Upper lobe of left lung (tissue), 4 donors: Measurements from ENCODE around the gene TM4SF4.

Source experiments
- POLR2A ChIP-seq, 4 donors: fragments of 450-650 bp; IDR thresholded peaks; one replicate each; pipeline ENCODE4 v1.5.1; 2016 to 2017; ENCODE audit warnings: antibody characterized with exemption in 4 of 4, mild to moderate bottlenecking in 2 of 4
- TF ChIP-seq, protein P1 (sequence below), 6 experiments: fragments of 450-650 bp in 4 of 6; fragments of 200-600 bp in 2 of 6; sonication (generic) in 2 of 6; IDR thresholded peaks; one replicate each; pipeline ENCODE4 v1.5.1; 2016 to 2019; ENCODE audit warnings: antibody characterized with exemption in 6 of 6

DNA sequence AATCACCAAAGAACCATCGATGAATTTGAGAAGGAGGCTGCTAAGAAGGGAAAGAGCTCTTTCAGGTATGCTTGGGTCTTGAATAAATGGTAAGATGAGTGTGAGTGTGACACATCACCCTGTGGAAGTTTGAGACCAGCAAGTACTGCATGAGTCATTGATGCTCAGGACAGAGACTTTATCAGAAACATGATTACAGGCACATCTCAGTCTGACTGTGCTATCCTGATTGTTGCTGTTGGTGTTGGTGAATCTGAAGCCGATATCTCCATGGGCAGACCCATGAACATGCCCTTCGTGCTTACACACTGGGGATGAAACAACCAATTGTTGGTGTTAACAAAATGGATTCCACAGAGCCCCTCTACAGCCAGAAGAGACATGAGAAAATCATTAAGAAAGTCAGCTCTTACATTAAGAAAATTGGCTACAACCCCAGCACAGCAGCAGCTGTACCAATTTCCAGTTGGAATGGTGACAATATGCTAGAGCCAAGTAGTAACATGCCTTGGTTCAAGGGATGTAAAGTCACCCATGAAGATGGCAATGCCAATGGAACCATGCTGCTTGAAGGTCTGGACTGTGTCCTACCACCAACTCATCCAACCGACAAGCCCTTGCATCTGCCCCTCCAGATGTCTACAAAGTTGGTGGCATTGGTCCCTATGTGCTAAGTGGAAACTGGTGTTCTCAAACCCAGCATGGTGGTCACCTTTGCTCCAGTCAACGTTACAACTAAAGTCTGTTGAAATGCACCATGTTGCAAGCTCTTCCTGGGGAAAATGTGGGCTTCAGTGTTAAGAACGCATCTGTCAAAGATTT, 20.5 kb downstream of the TM4SF4 start:
- TF ChIP-seq, protein P1, sequence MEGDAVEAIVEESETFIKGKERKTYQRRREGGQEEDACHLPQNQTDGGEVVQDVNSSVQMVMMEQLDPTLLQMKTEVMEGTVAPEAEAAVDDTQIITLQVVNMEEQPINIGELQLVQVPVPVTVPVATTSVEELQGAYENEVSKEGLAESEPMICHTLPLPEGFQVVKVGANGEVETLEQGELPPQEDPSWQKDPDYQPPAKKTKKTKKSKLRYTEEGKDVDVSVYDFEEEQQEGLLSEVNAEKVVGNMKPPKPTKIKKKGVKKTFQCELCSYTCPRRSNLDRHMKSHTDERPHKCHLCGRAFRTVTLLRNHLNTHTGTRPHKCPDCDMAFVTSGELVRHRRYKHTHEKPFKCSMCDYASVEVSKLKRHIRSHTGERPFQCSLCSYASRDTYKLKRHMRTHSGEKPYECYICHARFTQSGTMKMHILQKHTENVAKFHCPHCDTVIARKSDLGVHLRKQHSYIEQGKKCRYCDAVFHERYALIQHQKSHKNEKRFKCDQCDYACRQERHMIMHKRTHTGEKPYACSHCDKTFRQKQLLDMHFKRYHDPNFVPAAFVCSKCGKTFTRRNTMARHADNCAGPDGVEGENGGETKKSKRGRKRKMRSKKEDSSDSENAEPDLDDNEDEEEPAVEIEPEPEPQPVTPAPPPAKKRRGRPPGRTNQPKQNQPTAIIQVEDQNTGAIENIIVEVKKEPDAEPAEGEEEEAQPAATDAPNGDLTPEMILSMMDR (IDR thresholded peaks at IDR 0.05): no peak
- TF ChIP-seq POLR2A (IDR thresholded peaks at IDR 0.05): no peak
